ENCODE data around the gene OVOL2.
"Not testable (repeated sequence)": the region's sequence is repeated elsewhere in the genome, so short reads cannot be mapped to it uniquely, and the experiment has no call there.

The OVOL2 gene

GRCh38 chr20:18057101-18057993, at the start of gene OVOL2:
OVOL2 (minus strand) TSS chr20:18057916; CDS start chr20:18057634, 282 bp downstream.
- peak; percentile 19 to 23 for DNase-seq

- DNase-seq: no peak
Observed at GRCh38 chr20:18103497-18103896, 45.8 kb upstream of the OVOL2 start.

- no peak for DNase-seq
Observed at GRCh38 chr20:18101125-18101810, 43.6 kb upstream of the OVOL2 start.

GRCh38 chr20:18100569-18100968, 42.9 kb upstream of the OVOL2 start:
- DNase-seq: not testable (repeated sequence)

- no peak for DNase-seq
Observed at GRCh38 chr20:18094191-18094590, 36.5 kb upstream of the OVOL2 start.

GRCh38 chr20:18093388-18093787, 35.7 kb upstream of the OVOL2 start:
- DNase-seq: no peak

GRCh38 chr20:18092890-18093289, 35.2 kb upstream of the OVOL2 start:
- DNase-seq: no peak

GRCh38 chr20:18091623-18092022, 33.9 kb upstream of the OVOL2 start:
- DNase-seq: no peak

- DNase-seq: no peak
Observed at GRCh38 chr20:18090477-18090876, 32.8 kb upstream of the OVOL2 start.

- no peak for DNase-seq
Observed at GRCh38 chr20:18090044-18090443, 32.3 kb upstream of the OVOL2 start.

- DNase-seq: not testable (repeated sequence)
Observed at GRCh38 chr20:18088841-18089240, 31.1 kb upstream of the OVOL2 start.

GRCh38 chr20:18088298-18088697, 30.6 kb upstream of the OVOL2 start:
- DNase-seq: not testable (repeated sequence)

- DNase-seq: no peak
Observed at GRCh38 chr20:18087054-18087453, 29.3 kb upstream of the OVOL2 start.

GRCh38 chr20:18080836-18081235, 23.1 kb upstream of the OVOL2 start:
- not testable (repeated sequence) for DNase-seq

GRCh38 chr20:18079756-18080353, 22.1 kb upstream of the OVOL2 start:
- no peak for DNase-seq

- DNase-seq: no peak
Observed at GRCh38 chr20:18077157-18077556, 19.4 kb upstream of the OVOL2 start.

GRCh38 chr20:18072532-18072931, 14.8 kb upstream of the OVOL2 start:
- DNase-seq: no peak

- DNase-seq: no peak
Observed at GRCh38 chr20:18066421-18067333, 9.0 kb upstream of the OVOL2 start.

GRCh38 chr20:18063676-18064075, 6.0 kb upstream of the OVOL2 start:
- DNase-seq: no peak

- no peak for DNase-seq
Observed at GRCh38 chr20:18059603-18060002, 1.9 kb upstream of the OVOL2 start.

GRCh38 chr20:18058661-18059467, 1.1 kb upstream of the OVOL2 start:
- peak in 1 of 2 experiments; percentile 27 for DNase-seq

- DNase-seq: no peak
Observed at GRCh38 chr20:18057994-18058349, 256 bp upstream of the OVOL2 start.

Measured in activated T-cell treated with anti-CD3 and anti-CD28 coated beads, Interleukin-2, amount 50 U/mL, for 48 hours (primary cell).